Parathyroid adenoma (tissue), 2 donors: ENCODE measurements around the gene MED22.
"Not testable (repeated sequence)": the region's sequence is repeated elsewhere in the genome, so short reads cannot be mapped to it uniquely, and the experiment has no call there.

Source experiments
- H2AFZ ChIP-seq: fragments of 300-600 bp; sonication (generic); one replicate; pipeline ENCODE4 v1.7.0; 2017; ENCODE audit warnings: antibody characterized with exemption, mild to moderate bottlenecking
- H3K27ac ChIP-seq: fragments of 300-600 bp; sonication (generic); one replicate; pipeline ENCODE4 v1.7.0; 2017
- H3K27me3 ChIP-seq: fragments of 300-600 bp; sonication (generic); one replicate; pipeline ENCODE4 v1.7.0; 2017; ENCODE audit warnings: low read length; ENCODE audit not compliant: control insufficient read depth, insufficient read depth
- H3K36me3 ChIP-seq: fragments of 300-600 bp; sonication (generic); one replicate; pipeline ENCODE4 v1.7.0; 2017; ENCODE audit warnings: low read length; ENCODE audit not compliant: control insufficient read depth, insufficient read depth
- H3K4me1 ChIP-seq: fragments of 300-600 bp; sonication (generic); one replicate; pipeline ENCODE4 v1.7.0; 2017; ENCODE audit warnings: control low read depth
- H3K4me2 ChIP-seq: fragments of 300-600 bp; sonication (generic); one replicate; pipeline ENCODE4 v1.7.0; 2017; ENCODE audit warnings: low read length
- H3K4me3 ChIP-seq: fragments of 300-600 bp; sonication (generic); one replicate; pipeline ENCODE4 v1.7.0; 2017; ENCODE audit warnings: low read depth, low read length
- H3K79me2 ChIP-seq: fragments of 300-600 bp; sonication (generic); one replicate; pipeline ENCODE4 v1.7.0; 2017; ENCODE audit warnings: control low read depth
- H3K9ac ChIP-seq: fragments of 300-600 bp; sonication (generic); one replicate; pipeline ENCODE4 v1.7.0; 2017; ENCODE audit warnings: mild to moderate bottlenecking
- H3K9me3 ChIP-seq: fragments of 300-600 bp; sonication (generic); one replicate; pipeline ENCODE4 v1.7.0; 2017; ENCODE audit warnings: low read length; ENCODE audit not compliant: control insufficient read depth
- CTCF ChIP-seq: fragments of 300-600 bp; sonication (generic); IDR thresholded peaks from one replicate; pipeline ENCODE4 v1.7.0; 2017; ENCODE audit warnings: antibody characterized with exemption, mild to moderate bottlenecking
- donor health status: primary hyperparathyroidism.

MED22 gene

GRCh38 chr9:133335924-133336811 is 11.8 kb downstream of the MED22 start, which contains the start of gene SURF6:
Gene SURF6 (minus strand): TSS chr9:133336188. CDS start chr9:133336132, 56 bp downstream.
- Histone ChIP-seq H3K4me2 (peak within 1 kb of the TSS; percentile 98), H3K4me3 (peak within 1 kb of the TSS; percentile 96), H3K36me3 (no peaks in the 10 kb centered on the region), H3K79me2 (no peaks in the 10 kb centered on the region), H2AFZ (peak within 1 kb of the TSS; percentile 71), H3K27ac (peak within 1 kb of the TSS; percentile 61), H3K9ac (peak within 1 kb of the TSS; percentile 46), H3K9me3 (no peaks in the 10 kb centered on the region), H3K4me1 (peaks cover 7% of the 10 kb centered on the region), H3K27me3 (no peaks in the 10 kb centered on the region)
- no peak for TF ChIP-seq CTCF

GRCh38 chr9:133334888-133335287 is 13.0 kb downstream of the MED22 start:
- not testable (repeated sequence) for H3K36me3 ChIP-seq, H3K9ac ChIP-seq, H3K27ac ChIP-seq, H2AFZ ChIP-seq, H3K27me3 ChIP-seq, H3K4me1 ChIP-seq, H3K79me2 ChIP-seq, H3K9me3 ChIP-seq
- Histone ChIP-seq H3K4me2 (peak overlapping the region; percentile 98), H3K4me3 (peak overlapping the region; percentile 96)

GRCh38 chr9:133334161-133334560 is 13.8 kb downstream of the MED22 start:
- H3K4me1 ChIP-seq = peaks cover 7% of the 10 kb centered on the region
- H3K27me3 ChIP-seq = no peaks in the 10 kb centered on the region
- no peaks in the 10 kb centered on the region for H3K9me3 ChIP-seq
- H3K79me2 ChIP-seq = no peaks in the 10 kb centered on the region
- no peak overlapping the region for H3K27ac ChIP-seq
- no peak overlapping the region for H3K4me2 ChIP-seq
- H3K4me3 ChIP-seq = no peak overlapping the region
- no peak overlapping the region for H3K9ac ChIP-seq
- no peak overlapping the region for H2AFZ ChIP-seq
- H3K36me3 ChIP-seq = no peaks in the 10 kb centered on the region
- TF ChIP-seq CTCF = no peak

- Histone ChIP-seq H3K9ac (no peak overlapping the region), H3K4me2 (no peak overlapping the region), H2AFZ (no peak overlapping the region), H3K79me2 (no peaks in the 10 kb centered on the region), H3K4me1 (peaks cover 7% of the 10 kb centered on the region), H3K27me3 (no peaks in the 10 kb centered on the region), H3K27ac (no peak overlapping the region), H3K9me3 (no peaks in the 10 kb centered on the region), H3K36me3 (no peaks in the 10 kb centered on the region), H3K4me3 (no peak overlapping the region)
- TF ChIP-seq CTCF = no peak
Observed at GRCh38 chr9:133333566-133333965, 14.4 kb downstream of the MED22 start.

- no peak overlapping the region for H3K4me2 ChIP-seq
- no peak for TF ChIP-seq CTCF
- no peak overlapping the region for H3K9ac ChIP-seq
- no peaks in the 10 kb centered on the region for H3K27me3 ChIP-seq
- H3K4me3 ChIP-seq = no peak overlapping the region
- peaks cover 7% of the 10 kb centered on the region for H3K4me1 ChIP-seq
- no peak overlapping the region for H2AFZ ChIP-seq
- H3K36me3 ChIP-seq = no peaks in the 10 kb centered on the region
- no peaks in the 10 kb centered on the region for H3K9me3 ChIP-seq
- H3K27ac ChIP-seq = no peak overlapping the region
- H3K79me2 ChIP-seq = no peaks in the 10 kb centered on the region
Observed at GRCh38 chr9:133333011-133333410, 14.9 kb downstream of the MED22 start.
